Pericardium fibroblast (primary cell): ENCODE results near the gene CCDC181. TPM values are rescaled to one million over a fixed set of nuclear protein-coding genes. Genes with fewer than 3 reads are reported as not detected.

Experiments used
- total RNA-seq: library from RNA; depleted of rRNA; stranded (reverse); fragments of >200 nt; gene quantifications from 2 replicates; pipeline ENCODE4 v1.2.3, GENCODE V29; 2015

CCDC181 gene
- not detected in 2 replicates for total RNA-seq

DNA sequence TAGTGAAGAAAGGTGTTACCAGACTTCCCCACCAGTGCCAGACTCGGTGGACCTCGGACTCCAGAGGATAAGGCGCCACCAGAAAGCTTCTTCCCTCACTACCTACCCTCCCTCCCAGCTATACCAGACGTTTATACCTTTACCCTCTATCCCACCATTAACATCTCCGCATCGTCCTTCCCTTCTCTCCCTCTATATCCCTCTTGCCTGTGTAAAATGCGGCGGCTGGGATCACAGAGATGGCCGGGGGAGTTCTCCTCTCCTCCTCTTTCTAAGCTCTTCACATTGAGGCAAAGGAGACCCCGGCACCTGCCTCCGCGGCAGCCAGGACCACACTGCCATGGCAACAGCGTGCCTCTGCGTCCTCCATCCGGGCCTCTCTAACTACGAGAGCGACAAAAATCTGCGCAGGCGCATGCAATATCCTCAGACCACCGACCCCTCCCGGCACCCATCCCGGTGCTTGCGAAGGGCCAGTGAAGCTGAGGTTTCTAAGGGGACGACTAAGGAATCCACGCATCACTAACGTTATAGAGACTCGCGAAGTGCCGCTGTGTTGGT, at the start of gene CCDC181:
Gene CCDC181, minus strand, starts transcription at position 394 of the 561 bp plus-strand sequence. CDS start 2,547 bp downstream, outside the sequence.

DNA sequence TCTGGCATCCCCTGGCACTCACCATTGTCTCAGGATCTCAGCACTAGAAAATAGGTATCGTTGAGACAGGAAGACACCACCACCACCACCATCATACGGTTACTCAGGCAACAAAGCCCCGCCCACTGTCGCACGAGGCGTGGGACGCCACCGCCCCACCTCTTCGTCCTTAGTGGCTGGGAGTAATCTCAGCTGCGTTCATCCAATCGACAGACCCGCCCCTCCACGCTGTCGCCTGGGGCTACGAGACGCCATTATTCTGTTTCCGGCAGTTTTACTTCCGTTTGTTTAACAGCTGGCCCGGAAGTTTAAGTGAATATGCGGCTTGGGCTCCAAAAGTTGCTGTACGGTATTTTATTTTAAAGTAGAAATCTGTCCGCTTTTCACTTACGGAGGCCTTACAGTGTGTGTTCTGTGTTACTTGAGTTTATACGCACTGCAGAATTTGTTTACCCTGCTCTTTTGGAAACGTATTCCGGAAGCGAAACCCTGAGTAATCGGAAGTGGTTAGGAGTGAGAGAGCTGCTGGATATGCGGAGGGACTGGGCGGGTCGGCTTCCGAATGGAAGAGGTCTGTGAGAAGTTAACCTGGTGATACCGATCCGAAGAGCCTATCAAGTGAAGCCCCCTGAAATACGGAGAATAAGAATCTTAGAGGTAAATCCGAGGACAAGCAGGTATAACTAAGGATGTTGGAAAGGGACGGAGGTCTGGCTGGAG, 59.4 kb downstream of the CCDC181 start, which contains the start of the genes BLZF1 and NME7:
Gene BLZF1, plus strand, starts transcription at position 510 of the 720 bp plus-strand sequence. CDS start 1,328 bp downstream, outside the sequence.
Gene NME7, minus strand, starts transcription at position 112 of the 720 bp plus-strand sequence. Its CDS starts 87 bp downstream, at position 25.

Other genes starting within 250 kb of the CCDC181 start
- gene NME7, start 59.7 kb downstream of the CCDC181 start, total RNA-seq: 9.5 and 20.2 TPM in 2 replicates
- 11.7 and 14.8 TPM in 2 replicates for gene BLZF1, start 59.3 kb downstream of the CCDC181 start, total RNA-seq
- 8.3 and 11.8 TPM in 2 replicates for gene SLC19A2, start 58.5 kb upstream of the CCDC181 start, total RNA-seq
- not detected in 2 replicates for gene F5, start 159.0 kb upstream of the CCDC181 start, total RNA-seq
- gene SELP, start 202.7 kb upstream of the CCDC181 start, total RNA-seq: 0.58 TPM in 1 of 2 replicates, not detected in the other